ENCODE data around the gene ASCL5.
"Not testable (repeated sequence)": the region's sequence is repeated elsewhere in the genome, so short reads cannot be mapped to it uniquely, and the experiment has no call there.

The ASCL5 gene, protein sequence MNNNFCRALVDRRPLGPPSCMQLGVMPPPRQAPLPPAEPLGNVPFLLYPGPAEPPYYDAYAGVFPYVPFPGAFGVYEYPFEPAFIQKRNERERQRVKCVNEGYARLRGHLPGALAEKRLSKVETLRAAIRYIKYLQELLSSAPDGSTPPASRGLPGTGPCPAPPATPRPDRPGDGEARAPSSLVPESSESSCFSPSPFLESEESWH
- 0.29 to 0.61 (median 0.36) reads per million in 4 experiments for total RNA-seq

DNA sequence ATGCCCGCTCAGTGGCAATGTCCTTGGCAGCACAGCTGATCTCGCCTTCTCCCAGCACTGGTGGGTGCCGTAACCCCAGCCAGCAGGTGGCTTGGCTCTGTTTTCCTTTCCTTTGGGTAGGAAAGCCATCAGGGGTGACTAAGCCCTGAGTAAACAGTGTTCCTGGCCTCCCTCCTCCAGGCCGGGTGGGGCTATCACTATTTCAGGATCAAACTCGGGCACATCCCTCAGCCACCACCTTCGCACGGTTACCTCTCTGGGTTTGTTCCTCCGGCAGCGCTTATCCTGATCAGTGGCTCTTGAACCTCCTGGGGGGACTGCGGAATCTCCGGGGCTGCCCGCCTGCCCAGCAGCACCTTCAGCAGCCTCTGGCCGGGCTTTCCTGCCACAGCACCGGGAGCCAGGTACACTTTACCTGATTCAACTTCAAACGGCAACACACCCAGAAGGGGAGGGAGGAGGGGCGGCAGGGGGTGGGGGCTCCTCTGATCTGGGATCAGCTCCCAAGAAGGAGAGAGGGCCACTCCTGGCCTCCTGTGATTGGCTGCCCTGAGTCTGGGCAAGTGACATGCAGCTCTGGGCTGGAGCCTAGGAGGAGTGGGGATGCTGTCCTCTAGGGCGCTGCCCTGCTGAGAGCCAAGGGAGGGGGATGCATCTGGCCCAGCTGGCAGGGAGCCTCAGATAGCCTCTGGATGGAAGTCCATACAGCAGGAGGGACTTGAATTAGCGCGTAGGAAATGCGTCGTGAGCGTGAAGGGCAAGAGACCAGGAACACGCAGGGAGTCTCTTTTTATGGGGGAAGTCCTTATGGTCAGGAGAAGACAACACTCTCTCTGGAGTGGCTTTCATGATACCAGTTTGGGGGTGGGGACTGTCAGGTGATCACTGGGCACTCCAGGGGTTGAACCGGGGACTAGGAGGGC is at the start of gene ASCL5:
Gene ASCL5, minus strand, starts transcription at position 353 of the 923 bp plus-strand sequence. CDS start 11,812 bp downstream, outside the sequence.
- DNase-seq = no peak

DNA sequence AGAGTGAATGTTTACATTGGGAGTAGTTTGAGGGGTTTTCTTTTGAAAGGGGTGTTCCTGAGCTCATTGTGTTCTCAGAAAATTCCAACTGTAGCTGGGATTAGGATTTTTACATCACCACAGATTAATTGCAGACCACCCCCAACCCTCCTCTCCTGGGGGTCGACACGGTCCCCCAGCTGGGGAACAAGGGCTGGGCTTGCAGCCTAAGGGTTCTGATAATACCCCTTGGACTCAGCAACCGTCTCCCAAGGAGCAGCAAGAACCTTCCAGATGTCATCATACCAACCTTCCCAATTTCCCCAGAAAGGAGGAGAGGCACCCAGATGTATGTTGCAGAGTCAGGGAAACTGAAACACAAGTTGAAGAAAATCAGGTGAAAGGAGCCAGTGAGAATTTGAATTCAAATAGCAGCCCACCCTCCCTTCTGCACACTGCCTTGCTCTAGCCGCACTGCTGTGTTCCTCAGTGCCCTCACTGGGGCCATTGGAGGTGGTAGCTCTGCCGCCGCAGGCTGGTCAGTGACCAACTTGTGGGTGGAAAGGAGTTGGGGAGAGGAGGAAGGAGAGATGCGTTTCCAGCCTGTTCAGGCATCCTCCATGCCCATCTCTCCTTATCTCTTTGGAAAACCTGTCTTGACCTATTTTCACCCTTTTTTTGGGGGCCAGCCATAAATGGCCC is 49.0 kb upstream of the ASCL5 start:
- DNase-seq = no peak

DNA sequence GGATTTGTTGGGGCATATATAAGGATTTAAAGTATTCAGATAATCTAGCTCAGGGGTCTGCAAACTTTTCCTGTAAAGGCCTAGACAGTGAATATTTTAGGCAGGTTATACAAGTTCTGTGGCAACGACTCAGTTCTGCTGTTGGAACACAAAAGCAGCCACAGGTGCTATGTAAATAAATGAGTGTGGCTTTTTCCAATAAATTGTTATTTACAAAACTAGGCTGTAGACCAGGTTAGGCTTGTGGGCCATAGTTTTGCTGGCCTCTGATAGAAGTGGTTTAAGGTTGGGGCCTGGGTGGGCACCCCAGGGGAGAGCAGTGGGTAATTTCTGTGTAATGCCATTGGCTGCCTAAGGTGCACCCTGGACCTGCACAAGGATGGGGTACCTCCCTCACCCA is 46.8 kb upstream of the ASCL5 start:
- DNase-seq = no peak

DNA sequence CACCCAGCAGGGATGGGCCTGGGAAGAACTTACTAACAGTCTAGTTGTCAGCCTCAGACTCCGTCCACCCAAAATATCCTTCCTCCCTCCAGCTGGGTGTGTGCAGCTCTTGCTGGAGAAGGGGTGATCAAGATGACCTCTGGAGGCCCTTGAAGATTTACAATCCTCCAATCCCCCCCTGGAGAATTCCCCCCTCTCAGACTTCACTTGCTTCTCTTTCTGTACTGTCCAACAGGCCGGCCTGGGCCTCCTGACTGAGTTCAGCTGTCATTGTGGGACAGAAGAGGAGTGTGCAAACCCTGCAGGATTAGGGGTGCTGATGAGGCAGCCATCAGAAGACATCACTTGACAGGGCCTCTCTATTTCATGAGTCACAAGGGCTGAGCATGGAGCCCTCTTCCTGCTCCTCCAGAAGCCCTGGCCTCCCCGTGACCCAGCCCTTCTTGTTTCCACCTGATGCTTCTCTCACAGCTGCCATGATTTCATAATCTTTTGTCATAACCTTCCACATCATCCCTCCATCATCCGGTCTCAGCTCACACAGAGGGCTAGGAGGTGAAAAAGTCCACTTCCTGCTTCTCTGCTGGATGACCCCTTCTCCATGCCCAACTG is 46.1 kb upstream of the ASCL5 start:
- DNase-seq = no peak

DNA sequence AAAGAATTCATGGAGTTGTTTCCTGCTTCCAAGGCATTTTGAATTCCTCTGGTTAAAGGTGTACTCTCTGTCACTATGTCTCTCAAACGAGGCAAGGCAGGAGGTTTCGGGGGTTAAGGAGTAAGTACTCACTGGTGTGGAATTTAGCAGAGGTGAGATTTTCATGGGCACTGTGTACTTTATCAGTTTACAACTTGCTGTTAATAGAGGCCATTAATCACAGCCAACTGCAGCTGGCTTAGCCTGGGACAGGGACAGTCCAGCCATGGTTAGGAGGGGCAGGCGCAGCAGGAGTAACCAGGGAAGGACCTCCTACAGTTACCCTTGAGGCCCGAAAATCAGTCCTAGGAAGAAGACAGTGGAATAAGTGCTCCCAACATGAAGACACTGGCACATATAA is 45.3 kb upstream of the ASCL5 start:
- no peak for DNase-seq

DNA sequence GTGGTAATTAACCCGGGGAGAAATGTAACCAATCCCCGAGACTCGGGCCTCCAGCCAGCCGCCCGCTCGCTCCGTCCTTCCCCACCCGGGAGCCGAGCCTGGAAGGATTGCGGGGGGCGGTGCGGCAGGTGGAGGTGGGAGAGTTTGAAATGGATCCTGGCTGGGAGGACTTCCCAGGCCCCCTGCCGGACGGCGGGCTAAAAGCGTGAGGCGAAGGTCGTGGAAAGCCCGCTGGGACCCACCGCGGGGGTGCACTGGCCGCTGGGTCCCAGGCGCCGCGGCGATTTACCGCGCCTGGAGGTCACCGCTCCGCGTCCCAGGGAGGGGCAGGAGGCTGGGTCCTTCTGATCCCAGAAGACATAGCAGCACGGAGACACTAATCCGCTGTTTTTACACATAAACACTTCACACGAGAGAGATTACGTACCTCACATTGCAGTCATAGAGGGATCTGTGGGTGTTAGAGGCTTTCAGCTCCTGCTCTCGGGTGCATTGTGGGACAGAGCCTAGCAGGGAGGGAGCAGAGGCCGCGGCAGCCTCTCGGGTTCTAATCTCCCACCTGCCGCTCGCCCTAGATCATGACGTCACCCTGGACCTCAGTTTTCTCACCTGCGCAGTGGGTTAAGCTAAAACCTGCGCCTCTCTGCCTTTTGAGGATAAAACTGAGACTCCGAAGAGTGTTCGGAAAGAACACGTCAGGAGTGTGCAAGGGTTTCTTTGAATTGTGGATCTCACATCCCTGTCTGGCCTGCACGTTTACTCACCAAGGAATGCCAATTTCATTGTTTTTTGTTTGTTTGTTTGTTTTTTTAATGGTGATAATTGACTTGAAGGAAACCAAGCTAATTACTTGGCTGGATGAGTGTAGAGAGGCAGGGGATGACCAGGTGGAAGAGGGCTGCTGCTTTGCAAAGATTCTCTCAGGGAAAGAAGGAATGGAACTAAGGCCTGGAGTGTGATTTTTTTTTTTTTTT is 44.4 kb upstream of the ASCL5 start:
- DNase-seq = no peak

DNA sequence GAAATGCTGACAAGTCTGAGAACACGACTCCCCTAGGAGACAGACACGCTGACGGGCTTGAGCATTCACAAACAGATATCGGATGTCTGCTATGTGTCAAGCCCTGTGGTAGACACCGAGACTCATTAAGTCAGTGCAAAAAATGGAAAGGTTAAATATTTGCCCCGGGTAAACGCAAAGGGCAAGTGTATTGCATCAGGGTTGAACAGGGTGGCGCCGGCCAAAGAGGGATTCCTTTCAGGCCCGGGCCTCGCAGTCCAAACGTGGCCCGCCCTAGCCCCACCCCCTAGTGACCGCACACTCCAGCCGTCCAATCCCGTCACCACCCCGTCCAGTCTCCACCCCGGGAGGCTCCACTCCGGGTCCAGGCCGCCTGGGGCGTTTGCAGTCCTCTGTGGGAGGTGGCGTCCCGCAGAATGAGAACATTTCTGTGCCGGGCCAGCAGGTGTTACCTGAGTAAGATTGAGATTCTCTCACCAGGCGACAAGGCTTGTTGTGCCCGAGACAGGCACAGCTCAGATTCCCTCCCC is 43.6 kb upstream of the ASCL5 start:
- peak; percentile 53 for DNase-seq

DNA sequence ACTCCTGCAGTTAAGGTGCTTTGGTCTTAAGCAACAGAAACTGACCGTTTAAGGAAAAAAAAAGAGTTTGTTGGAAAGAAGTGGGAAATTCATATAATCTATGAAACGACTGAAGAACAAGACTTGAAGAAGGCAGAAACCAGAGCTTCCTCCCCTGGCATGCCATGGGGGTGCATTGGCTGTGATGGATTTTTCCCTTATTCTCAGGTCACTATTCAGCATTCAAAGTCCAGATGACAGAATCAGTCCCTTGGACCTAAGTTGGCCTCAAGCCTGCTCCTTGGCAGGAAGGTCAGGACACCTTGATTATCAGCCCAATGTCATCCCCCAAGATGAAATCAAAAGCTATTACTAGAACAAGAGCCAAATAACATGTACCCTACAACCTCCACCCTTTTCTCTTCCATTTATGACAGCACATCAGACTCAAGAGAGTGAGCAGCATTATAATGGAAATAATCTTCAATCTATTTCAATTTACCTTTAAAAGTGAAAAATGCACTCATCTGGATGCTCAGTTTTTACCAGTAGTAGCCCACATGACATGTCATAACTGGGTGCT is 43.1 kb upstream of the ASCL5 start:
- DNase-seq = no peak

DNA sequence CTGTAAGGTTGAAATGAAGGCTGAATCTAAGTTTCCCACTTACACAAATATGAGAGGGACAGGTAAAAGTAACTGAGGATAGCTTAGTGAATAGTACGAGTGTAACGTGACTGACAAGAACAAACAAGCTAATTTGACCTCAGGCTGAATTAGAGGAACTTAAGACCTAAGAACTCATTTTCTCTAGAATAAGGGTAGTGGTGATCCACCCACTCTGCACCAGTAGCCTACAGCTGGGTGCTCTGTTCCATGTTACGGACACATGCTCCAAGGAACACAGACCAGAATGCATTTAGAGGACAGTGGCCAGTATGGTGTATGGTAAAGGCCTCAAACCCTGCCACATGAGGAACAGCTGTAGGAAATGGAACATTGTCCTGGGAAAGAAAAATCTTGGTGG is 42.2 kb upstream of the ASCL5 start:
- no peak for DNase-seq

DNA sequence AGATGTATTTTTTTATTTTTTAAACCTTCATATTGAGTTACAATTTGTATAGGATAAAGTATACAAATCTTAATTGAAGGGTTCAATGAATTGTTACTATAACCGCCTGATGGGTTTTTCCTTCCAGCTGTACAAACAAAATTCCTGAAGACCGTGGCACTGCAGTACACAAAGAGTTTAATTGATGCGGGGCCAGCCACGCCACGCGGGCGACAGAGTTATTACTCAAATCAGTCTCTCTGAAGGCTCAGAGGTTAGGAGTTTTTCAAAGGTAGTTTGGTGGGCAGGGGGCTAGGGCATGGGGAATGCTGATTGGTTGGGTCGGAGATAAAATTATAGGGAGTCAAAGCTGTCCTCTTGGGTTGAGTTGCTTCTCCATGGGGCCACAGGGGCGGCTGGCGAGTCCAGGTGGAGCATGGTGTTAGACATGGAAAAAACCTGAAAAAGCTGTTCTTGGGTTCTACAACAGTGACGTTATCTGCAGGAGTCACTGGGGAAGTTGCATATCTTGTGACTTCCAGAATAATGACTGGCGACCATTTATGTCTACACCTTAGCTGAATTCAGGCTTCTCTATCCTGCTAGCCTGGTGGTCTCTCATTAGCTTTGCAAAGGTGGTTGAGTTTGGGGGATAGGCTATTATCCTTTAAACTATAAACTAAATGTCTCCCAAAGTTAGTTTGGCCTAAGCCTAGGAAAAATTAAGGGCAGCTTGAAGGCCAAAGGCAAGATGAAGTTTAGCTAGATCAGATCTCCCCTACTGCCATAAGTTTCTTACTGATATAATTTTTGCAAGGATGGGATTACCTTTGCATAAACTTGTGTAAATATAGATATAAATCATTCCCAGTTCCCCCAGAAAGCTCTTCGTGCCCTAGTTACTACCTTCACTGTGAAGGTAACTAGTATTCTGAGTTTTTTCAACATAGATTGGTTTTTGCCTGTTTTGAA is 40.3 kb upstream of the ASCL5 start:
- DNase-seq = no peak

DNA sequence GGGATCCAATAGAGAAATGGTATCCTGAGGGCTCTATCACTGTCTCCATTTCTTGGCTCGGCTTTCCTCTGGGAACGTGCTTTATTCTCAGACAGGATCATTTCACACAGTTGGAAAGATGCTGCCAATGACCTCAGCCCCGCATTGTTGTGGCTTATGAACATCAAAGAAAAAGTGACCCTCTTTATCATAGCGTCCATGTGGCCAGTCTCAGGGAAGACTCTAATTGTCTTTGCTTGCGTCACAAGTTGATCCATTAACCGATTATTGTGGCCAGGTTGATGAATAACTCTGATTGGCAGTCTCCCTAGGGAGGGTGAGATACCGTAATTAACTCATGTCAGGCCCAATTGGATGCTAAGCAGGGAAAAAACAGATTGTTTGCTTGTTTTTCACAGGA is 37.7 kb upstream of the ASCL5 start:
- DNase-seq = no peak

DNA sequence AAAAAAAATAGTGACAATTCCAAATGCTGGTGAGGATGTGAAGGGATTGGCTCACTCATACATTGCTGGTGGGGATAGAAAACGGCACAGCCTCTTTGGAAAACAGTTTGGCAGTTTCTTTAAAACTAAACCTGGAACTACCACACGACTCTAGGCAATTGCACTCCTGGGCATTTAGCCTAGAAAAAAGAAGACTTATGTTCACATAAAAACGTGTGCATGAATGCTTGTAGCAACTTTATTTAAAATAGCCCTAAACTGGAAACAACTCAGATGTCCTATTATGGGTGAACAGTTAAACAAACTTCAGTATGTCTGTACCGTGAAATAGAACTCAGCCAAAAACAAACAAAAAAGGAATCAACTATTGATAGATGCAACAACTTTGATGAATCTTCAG is 36.7 kb upstream of the ASCL5 start:
- no peak for DNase-seq

DNA sequence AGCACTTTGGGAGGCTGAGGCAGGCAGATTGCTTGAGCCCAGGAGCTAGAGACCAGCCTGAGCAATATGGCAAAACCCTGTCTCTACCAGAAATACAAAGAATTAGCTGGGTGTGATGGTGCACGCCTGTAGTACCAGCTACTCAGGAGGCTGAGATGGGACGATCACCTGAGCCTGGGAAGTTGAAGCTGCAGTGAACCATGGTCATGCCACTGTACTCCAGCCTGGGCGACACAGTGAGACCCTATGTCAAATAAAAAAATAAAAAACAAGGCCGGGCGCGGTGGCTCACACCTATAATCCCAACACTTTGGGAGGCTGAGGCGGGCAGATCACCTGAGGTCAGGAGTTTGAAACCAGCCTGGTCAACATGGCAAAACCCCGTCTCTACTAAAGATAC is 36.1 kb upstream of the ASCL5 start:
- DNase-seq = not testable (repeated sequence)

DNA sequence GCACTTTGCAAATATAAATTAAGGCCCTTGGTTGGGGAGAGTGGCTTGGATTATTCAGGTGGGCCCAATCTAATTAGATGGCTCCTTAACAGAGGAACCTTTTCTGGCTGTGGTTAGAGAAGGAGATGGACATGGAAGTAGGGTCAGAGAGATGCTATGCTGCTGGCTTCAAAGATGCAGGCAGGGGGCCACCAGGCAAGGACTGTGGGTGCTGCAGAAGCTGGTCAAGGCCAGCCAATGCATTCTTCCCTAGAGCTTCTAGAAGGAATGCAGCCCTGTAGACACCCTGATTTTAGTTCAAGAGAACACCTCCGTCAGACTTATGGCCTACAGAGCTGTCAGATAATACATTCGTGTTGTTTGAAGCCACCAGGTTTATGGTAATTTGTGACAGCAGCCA is 31.0 kb upstream of the ASCL5 start:
- no peak for DNase-seq

DNA sequence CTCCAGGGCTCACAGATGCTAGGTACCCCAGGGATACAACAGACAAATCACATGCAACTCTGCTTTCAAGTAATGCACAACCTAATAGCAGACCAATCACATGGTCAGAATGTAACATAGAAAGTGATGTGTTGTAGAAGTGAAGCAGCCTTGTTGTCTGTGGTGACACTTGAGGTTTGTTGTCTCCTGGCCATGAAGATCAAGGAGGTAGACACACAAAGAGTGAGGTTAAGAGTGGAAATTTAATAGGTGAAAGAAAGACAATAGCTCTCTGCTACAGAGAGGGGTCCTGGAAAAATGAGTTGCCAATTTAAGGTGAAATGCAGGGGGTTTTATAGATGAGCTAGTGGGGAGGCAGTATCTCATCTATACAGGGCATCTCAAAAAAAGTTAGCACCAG is 29.8 kb upstream of the ASCL5 start:
- no peak for DNase-seq

DNA sequence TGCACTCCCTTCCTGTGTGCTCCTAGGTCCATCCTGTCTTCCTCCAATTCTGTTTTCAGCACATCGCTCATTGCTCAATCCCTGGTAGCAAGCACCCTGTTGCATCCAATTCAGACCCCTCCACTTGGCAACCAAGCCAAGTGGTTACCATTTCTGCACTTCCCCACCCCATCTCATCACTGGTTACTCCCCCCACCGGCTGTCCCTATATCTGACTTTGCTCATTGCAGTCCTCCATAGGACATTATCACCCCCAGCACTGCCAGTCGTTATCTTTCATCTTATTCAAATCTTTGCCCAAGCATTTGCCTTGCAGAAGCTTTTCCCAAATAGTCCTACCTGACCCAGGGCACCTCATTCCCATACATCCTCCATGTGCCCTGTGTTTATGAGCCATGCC is 29.4 kb upstream of the ASCL5 start:
- DNase-seq = no peak

DNA sequence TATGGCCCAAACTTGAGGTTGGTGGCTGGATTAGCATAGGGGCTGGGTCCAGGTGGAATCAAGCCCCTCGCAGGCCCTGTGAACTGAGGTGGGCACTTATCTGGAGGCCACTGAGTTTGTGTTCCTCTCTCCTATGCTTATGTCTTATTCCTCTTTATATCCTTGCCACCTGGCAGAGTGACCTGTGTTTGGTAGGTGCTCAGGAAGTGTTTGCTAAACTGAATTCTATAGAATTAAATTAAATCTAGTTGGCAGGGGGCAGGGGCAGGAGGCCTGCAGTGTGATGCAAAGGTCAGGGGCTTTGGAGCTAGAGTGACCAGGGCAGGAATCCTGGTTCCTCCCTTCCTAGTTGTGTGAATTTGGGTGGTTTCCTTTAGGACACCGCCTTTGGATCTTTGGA is 28.4 kb upstream of the ASCL5 start:
- no peak for DNase-seq

DNA sequence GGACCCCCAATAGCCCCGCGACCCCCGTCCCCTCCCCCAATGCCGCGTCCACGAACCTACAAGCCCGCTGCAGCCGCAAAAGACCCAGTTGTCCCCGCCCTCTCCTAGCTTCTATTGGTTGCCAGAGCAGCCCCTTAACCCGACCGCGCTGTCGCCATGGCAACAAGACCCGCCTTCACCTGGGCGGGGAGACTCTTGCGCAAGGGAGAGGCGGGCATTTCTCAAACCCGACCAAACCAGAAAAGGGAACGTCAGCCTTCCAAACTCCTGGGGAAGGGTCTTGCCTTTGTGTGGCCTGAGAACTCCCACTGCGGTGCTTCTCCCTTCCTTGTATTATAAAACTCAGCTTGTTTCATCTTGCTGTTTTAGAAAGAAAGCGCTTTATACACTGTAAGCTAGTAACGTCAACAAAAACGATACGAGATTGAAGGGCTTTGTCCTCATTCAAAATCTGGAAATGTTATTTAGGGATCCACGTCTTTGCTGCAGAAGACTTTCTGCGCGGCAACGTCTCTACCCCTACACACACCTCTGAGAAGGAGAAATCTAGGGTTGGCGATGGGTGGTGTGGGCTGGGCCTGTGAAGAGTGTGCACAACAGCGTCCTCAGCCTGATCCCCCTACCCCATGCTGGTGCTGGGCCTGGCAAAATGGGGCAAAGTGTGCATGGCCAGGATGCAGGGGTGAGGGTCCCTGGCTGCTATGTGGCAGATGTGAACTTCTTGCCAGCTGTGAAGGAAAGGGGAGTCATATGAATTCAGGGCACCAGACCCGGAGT is 27.6 kb upstream of the ASCL5 start, which contains the start of gene TMEM9:
Gene TMEM9, minus strand, starts transcription at position 86 of the 777 bp plus-strand sequence. CDS start 551 bp downstream, outside the sequence.
- peak; percentile 98 for DNase-seq
